Osteocyte (in vitro differentiated cells): ENCODE measurements around the gene ANKS1B. TPM values are rescaled to one million over a fixed set of nuclear protein-coding genes. Genes with fewer than 3 reads are reported as not detected.

Experiments used
- DNase-seq: peaks from one replicate; pipeline ENCODE4 v3.0.0; 2021; ENCODE audit warnings: mixed read lengths; ENCODE audit not compliant: unreplicated experiment; ENCODE audit errors: extremely low spot score
- H3K27ac Mint-ChIP-seq: one replicate; pipeline ENCODE4 v1.8.0; 2021; ENCODE audit warnings: mild to moderate bottlenecking, mixed read lengths; ENCODE audit not compliant: unreplicated experiment
- H3K27me3 Mint-ChIP-seq: one replicate; pipeline ENCODE4 v1.8.0; 2021; ENCODE audit warnings: mixed read lengths; ENCODE audit not compliant: unreplicated experiment
- H3K36me3 Mint-ChIP-seq: one replicate; pipeline ENCODE4 v1.8.0; 2021; ENCODE audit warnings: mixed read lengths; ENCODE audit not compliant: unreplicated experiment
- H3K4me1 Mint-ChIP-seq: one replicate; pipeline ENCODE4 v1.8.0; 2021; ENCODE audit warnings: mixed read lengths; ENCODE audit not compliant: unreplicated experiment
- H3K4me3 Mint-ChIP-seq: one replicate; pipeline ENCODE4 v1.8.0; 2021; ENCODE audit warnings: mild to moderate bottlenecking, moderate library complexity, mixed read lengths; ENCODE audit not compliant: unreplicated experiment
- H3K9me3 Mint-ChIP-seq: one replicate; pipeline ENCODE4 v1.8.0; 2021; ENCODE audit warnings: mixed read lengths; ENCODE audit not compliant: unreplicated experiment
- total RNA-seq: library from RNA; stranded (reverse); gene quantifications from 2 replicates; pipeline ENCODE4 v1.2.1, GENCODE V29; 2021
- TF ChIP-seq, protein P1 (sequence below): fragments of 200-600 bp; sonication (generic); IDR thresholded peaks from 2 replicates; pipeline ENCODE4 v1.5.0; 2021; ENCODE audit warnings: antibody characterized with exemption, mild to moderate bottlenecking, moderate library complexity

The ANKS1B gene
- total RNA-seq, 1 donor from 2014 or later = 0.70 TPM

GRCh38 chr12:99049774-99050173 lies 935.0 kb downstream of the ANKS1B start:
- no peak for DNase-seq
- Mint-ChIP-seq H3K27ac (no peak overlapping the region), H3K4me1 (no peaks in the 10 kb centered on the region), H3K36me3 (no peaks in the 10 kb centered on the region), H3K4me3 (no peak overlapping the region), H3K27me3 (no peaks in the 10 kb centered on the region), H3K9me3 (peaks cover 16% of the 10 kb centered on the region)
- TF ChIP-seq, protein P1, sequence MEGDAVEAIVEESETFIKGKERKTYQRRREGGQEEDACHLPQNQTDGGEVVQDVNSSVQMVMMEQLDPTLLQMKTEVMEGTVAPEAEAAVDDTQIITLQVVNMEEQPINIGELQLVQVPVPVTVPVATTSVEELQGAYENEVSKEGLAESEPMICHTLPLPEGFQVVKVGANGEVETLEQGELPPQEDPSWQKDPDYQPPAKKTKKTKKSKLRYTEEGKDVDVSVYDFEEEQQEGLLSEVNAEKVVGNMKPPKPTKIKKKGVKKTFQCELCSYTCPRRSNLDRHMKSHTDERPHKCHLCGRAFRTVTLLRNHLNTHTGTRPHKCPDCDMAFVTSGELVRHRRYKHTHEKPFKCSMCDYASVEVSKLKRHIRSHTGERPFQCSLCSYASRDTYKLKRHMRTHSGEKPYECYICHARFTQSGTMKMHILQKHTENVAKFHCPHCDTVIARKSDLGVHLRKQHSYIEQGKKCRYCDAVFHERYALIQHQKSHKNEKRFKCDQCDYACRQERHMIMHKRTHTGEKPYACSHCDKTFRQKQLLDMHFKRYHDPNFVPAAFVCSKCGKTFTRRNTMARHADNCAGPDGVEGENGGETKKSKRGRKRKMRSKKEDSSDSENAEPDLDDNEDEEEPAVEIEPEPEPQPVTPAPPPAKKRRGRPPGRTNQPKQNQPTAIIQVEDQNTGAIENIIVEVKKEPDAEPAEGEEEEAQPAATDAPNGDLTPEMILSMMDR = no peak

DNA sequence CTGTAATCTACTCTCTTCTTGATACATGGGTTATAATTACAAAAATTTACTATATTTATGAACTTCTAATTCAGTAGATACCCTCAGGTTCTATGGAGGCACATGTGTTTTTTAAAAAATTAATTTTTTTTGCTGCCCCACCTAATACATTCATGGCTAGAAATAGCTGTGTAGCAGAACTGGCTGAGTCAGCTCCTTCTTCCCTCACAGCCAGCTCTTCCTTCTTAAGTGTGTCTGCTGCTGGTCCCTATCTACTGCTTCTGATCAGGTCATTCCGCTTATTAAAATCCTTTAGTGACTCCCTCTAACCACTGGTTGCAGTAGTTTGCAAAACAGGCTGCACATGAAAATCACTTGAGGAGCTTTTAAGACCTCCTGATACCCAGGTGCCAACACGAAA lies 939.6 kb downstream of the ANKS1B start:
- DNase-seq = no peak
- H3K9me3 Mint-ChIP-seq = peaks cover 16% of the 10 kb centered on the region
- no peak overlapping the region for H3K4me3 Mint-ChIP-seq
- H3K36me3 Mint-ChIP-seq = no peaks in the 10 kb centered on the region
- peaks cover 3% of the 10 kb centered on the region for H3K27me3 Mint-ChIP-seq
- no peaks in the 10 kb centered on the region for H3K4me1 Mint-ChIP-seq
- no peak overlapping the region for H3K27ac Mint-ChIP-seq
- TF ChIP-seq, protein P1 = no peak

GRCh38 chr12:99043319-99043914 lies 941.3 kb downstream of the ANKS1B start:
- peaks cover 3% of the 10 kb centered on the region for H3K27me3 Mint-ChIP-seq
- no peaks in the 10 kb centered on the region for H3K36me3 Mint-ChIP-seq
- TF ChIP-seq, protein P1 = peak; percentile 94
- H3K9me3 Mint-ChIP-seq = peaks cover 15% of the 10 kb centered on the region
- no peak overlapping the region for H3K27ac Mint-ChIP-seq
- H3K4me3 Mint-ChIP-seq = no peak overlapping the region
- DNase-seq = no peak
- no peaks in the 10 kb centered on the region for H3K4me1 Mint-ChIP-seq

DNA sequence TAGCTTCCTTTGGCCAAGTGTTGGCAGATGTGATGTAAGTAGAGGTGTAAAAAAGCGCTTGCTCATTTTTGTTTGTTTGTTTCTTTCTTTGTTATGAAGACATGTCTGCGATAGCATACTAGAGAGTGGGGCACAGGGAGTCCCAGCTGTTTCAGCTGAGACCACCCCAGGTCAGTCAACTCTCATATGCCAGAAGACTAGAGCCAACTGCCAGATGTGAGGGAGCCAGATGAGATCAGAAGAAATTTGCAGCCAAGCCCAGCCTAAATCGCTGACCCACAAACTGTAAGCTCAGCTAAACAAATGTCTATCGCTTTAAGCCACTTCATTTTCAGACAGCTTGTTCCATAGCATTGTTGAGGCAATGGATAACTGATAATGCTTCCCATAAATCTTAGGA lies 942.5 kb downstream of the ANKS1B start:
- no peaks in the 10 kb centered on the region for H3K4me1 Mint-ChIP-seq
- H3K9me3 Mint-ChIP-seq = peaks cover 3% of the 10 kb centered on the region
- TF ChIP-seq, protein P1 = no peak
- no peak overlapping the region for H3K27ac Mint-ChIP-seq
- H3K27me3 Mint-ChIP-seq = peaks cover 3% of the 10 kb centered on the region
- H3K36me3 Mint-ChIP-seq = no peaks in the 10 kb centered on the region
- DNase-seq = no peak
- H3K4me3 Mint-ChIP-seq = no peak overlapping the region

- Mint-ChIP-seq H3K9me3 (no peaks in the 10 kb centered on the region), H3K36me3 (no peaks in the 10 kb centered on the region), H3K4me1 (no peaks in the 10 kb centered on the region), H3K27me3 (peaks cover 3% of the 10 kb centered on the region), H3K27ac (no peak overlapping the region), H3K4me3 (no peak overlapping the region)
- TF ChIP-seq, protein P1 = no peak
- no peak for DNase-seq
These were observed 945.2 kb downstream of the ANKS1B start for GRCh38 chr12:99039367-99040120.
